IPS-18c (cell line): ENCODE results near the gene EBLN2.

Source experiments
- H3K4me3 ChIP-seq: 2 replicates; pipeline ENCODE4 v1.7.0; 2013; ENCODE audit warnings: low read depth, mild to moderate bottlenecking, low read length, moderate library complexity; ENCODE audit not compliant: insufficient read depth
- H3K9me3 ChIP-seq: one replicate; pipeline ENCODE4 v1.6.1; 2013; ENCODE audit warnings: mild to moderate bottlenecking, low read length, moderate library complexity; ENCODE audit not compliant: control insufficient read depth, insufficient read depth

EBLN2 gene

DNA sequence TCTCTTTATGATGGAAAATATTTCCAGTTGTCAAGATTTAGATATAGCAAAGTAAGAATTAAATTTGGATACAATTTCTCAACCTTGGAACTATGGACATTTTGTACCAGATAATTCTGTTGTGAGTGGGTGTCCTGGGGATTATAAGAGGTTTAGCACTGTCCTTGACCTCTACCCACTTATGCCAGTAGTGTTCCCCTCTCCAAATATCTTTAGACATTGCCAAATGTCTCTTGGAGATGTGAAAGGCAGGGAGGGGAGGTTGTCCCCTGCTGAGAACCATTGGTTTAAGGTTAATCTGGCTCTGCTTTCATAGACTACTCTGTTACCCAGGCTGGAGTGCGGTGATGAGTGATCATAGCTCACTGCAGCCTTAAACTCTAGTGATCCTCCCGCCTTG lies at the start of gene EBLN2:
Gene EBLN2, plus strand, starts transcription at position 244 of the 400 bp plus-strand sequence. CDS start 423 bp downstream, outside the sequence.
- H3K9me3 ChIP-seq: no peaks in the 10 kb centered on the region
- H3K4me3 ChIP-seq: no peak within 1 kb of the TSS

DNA sequence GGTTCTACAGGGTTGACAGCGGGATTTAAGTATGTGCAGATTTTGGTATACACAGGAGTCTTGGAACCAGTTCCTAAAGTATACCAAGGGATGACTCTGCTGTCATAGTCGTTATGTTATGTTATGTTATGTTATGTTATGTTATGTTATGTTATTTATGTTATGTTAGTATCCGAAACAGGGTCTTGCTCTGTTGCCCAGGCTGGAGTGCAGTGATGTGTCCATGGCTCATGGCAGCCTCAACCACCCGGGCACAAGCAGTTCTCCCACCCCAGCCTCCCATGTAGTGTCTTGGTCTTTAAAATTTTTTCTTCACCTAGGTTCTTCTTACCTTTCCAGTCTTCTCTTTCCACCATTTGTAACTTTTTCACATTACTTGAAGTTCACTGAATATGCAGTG lies 43.2 kb upstream of the EBLN2 start:
- Histone ChIP-seq H3K4me3 (no peak overlapping the region), H3K9me3 (no peaks in the 10 kb centered on the region)

DNA sequence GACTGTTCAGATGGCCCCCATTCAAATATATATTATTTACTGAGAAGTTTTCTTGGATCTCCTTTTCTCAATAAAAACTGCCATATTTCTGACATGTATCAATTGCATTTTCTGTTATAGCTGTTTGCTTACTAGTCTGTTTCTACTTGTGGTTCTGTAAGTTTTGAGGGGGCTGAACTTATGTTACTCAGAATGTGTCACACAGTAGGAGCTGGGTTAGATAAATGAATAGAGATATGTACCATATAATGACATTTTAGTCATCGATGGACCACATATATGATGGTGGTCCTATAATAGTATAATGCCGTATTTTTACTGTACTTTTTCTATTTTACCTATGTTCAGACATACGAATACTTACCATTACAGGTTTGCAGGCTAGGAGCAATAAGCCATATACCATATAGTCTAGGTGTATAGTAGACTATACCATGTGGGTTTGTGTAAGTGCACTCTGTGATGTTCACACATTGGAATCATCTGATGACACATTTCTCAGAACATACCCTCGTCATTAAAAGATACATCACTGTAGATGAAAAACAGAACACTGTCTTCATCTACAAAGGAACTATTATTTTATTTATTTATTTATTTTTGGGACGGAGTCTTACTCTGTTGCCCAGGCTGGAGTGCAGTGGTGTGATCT lies 42.5 kb upstream of the EBLN2 start:
- no peaks in the 10 kb centered on the region for H3K9me3 ChIP-seq
- H3K4me3 ChIP-seq: no peak overlapping the region

DNA sequence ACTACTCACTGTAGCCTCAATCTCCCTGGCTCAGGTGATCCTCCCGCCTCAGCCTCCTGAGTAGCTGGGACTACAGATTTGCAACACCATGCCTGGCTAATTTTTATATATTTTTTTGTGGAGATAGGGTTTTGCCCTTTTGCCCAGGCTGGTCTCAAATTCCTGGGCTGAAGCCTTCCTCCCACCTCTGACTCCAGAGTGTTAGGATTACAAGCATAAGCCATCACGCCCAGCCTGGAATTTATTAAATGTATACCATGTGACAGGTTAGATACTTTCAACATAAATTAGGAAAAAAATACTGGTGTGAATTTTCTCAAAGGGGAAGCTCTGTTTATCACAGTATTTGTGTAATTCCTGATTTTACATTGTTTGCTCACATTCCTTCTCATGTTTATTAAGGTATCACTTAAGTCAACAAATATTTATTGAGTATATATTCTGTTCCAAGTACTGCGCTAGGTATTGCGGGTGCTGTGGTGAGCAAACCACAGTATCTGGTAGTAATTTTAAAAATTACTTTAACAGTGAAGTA lies 40.1 kb upstream of the EBLN2 start:
- Histone ChIP-seq H3K9me3 (no peaks in the 10 kb centered on the region), H3K4me3 (no peak overlapping the region)

DNA sequence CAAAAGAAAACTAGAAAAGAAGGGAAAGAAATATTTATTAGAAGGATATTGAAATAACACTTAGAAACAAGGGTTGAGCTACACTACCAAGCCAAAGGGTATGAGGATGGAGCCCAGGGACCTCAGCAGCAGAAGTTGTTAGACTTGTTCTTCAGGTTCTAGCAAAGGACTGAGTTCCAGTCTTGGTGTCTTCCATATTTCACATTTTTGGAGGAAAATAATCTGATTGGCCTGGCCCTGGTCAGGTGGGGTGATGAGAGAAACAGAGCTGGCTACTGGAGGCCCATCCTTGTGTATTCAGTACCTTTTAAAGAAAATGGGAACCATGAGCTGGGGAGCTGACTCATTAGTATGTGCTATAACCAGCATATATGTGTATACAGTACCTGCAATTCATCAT lies 36.6 kb upstream of the EBLN2 start:
- H3K4me3 ChIP-seq: no peak overlapping the region
- H3K9me3 ChIP-seq: no peaks in the 10 kb centered on the region

DNA sequence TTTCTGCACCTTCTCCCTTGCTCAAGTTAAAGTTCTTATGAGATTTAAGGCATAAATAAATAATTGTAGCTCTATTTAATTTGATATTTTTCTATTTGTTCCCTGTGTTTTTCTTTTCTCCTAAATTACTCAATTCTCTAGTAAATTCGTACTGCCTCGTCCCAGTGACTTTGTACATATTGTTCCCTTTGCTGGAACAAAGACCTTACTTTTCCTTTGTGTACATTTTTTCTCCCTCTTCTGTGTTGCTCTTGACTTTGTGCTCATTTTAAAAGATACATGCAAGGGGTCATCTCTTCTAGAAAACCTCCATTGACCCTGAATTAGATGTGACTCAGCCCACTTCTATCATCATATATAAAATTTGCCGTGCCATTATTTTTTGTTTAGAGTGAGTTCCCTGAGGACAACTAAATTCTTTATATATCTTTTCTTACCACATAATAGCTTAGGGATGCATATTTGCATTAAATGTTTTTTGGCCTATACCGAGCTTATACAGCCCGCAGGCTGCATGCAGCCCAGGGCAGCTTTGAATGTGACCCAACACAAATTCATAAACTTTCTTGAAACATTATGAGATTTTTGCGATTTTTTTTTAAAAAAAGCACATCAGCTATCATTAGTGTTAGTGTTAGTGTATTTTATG lies 35.2 kb upstream of the EBLN2 start:
- no peaks in the 10 kb centered on the region for H3K9me3 ChIP-seq

DNA sequence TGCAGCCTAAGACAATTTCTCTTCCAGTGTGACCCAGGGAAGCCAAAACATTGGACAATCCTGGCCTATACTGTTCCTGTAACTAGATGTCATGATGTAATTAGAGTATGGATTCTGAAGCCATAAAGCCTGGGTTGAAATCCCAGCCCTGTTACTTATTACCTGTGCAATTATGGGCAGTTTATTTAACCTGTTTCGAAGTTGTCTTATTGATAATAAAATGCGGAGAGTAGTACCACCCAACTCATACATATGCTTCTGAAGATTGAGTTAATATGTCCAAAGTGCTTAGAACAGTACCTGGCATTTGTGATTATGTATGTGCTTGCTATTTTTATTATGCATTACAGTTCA lies 34.7 kb upstream of the EBLN2 start:
- H3K9me3 ChIP-seq: no peaks in the 10 kb centered on the region
- H3K4me3 ChIP-seq: no peak overlapping the region

More for the DNA sequence above, 35.2 kb upstream of the EBLN2 start:
- no peak overlapping the region for H3K4me3 ChIP-seq

DNA sequence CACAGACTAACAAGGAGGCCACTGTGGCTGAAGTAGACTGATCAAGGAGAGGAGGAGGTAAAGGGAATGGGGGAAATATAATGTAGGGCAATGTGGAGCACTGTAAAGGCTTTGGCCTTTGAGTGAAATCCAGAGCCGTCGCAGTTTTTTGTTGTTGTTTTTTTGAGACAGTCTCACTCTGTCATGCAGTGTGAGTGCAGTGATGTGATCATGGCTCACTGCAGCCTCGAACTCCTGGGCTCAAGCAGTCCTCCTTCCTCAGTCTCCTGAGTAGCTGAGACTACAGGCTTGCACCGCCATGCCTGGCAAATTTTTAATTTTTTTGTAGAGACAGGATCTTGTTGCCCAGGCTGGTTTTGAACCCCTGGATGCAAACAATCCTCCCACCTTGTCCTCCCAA lies 32.7 kb upstream of the EBLN2 start:
- no peak overlapping the region for H3K4me3 ChIP-seq
- no peaks in the 10 kb centered on the region for H3K9me3 ChIP-seq

DNA sequence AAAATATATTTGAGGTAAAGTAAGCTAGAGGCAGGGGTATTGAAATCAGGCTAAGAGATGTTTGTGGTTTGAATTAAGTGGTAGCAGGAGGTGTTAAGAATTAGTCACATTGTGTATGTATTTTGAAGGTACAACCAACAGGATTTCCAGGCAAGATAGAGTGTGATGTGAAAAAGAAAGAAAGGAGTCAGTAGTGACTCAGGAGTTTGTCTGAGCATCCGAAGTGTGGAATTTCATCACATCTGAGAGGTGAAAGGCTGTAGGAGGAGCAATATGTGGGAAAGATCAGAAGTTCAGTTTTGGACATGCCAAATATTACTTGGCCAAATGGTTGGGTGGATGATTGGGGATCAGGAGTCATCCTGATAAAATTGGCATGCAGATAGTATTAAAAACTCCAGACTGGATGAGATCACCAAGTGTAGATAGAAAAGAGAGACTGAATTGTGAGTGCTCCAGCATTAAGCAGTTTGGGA lies 32.1 kb upstream of the EBLN2 start:
- no peak overlapping the region for H3K4me3 ChIP-seq

DNA sequence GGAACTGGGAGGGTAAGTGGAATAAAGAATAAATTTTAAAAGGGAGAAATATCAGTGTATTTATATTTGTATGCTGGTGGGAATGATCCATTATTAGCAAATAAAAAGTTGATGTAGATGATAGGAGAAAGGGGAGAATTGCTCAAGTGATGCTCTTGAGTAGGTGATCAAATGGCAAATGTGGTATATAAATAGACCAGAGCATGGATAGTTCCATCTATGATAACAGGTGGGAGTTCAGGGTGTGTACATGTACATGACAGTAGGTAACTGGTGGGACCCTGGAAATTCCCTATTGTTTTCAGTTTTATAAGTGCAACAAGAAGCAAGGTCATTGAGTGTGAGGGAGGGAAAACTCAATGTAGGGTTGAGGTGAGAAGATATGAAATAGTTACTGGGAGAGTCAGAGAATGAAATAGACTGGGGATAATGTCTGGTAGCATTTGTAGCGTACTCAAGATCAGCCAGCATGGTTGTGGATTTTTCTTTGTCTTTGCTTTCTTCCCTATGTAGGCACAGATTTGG lies 31.3 kb upstream of the EBLN2 start:
- H3K9me3 ChIP-seq: no peaks in the 10 kb centered on the region
- H3K4me3 ChIP-seq: no peak overlapping the region

More for the DNA sequence above, 32.1 kb upstream of the EBLN2 start:
- no peaks in the 10 kb centered on the region for H3K9me3 ChIP-seq

DNA sequence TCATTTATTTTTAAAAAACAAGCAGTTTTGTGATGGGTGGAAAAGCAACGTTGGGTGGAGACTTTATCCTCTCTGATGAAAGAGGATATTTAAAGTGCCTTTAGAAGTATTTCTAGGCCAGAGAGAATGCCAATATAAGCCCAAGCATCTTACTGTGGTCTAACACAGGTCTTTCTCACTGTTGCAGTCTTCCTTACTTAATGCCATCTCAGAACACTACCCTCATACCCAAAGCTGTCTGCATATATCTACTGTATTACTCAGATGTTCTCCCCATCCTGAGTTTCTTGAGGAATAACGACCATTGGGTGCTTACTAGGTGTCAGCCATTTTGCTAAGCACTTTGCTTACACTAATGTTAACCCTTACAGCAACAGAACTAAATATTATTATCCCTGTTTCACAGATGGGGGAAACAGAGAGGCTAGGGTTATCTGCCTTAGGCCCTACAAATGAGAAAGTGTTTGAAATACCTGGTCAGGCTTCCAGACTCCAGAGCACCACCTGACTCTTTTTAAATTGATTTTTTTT lies 29.8 kb upstream of the EBLN2 start:
- Histone ChIP-seq H3K4me3 (no peak overlapping the region), H3K9me3 (no peaks in the 10 kb centered on the region)

DNA sequence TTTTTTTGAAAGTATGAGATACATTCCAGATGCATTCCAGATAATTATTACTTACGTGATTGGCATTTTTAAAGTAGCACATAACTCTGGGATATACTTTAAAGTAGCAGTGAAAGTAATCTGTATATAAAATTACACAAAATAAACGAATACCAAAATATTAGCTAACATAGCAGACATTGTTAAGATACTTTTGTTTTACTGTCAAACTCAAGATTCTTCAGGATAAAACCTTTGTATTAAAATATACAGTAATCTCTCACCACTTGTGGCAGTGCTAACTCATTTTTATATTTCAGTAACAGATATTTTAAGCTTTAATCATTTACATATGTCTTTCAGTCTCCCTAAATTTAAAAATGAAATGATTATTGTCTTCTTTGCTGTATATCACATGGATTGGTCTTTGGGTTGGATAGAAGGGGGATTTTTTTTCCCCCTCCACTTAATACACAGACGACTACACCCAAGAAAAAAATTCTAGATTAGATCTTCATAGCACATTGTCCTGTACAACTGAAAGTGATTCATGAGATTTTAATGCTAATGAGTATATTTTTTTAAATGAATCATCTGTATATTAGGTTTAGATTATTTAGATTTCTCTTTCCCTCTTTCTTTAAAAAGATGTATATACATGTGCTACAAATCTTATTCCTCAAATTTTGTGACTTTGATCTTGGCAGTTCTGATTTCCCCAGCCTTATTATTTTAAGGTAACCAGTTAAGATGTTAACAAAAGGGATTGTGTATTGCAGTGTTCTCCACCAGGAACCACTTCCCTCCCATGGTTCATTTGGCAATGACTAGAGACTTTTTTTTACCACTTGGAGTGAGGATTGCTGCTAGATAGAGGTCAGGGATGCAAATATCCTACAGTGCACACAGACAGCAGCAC lies 24.5 kb upstream of the EBLN2 start:
- Histone ChIP-seq H3K9me3 (no peaks in the 10 kb centered on the region), H3K4me3 (no peak overlapping the region; the same call in 1 of the 2 replicates)

DNA sequence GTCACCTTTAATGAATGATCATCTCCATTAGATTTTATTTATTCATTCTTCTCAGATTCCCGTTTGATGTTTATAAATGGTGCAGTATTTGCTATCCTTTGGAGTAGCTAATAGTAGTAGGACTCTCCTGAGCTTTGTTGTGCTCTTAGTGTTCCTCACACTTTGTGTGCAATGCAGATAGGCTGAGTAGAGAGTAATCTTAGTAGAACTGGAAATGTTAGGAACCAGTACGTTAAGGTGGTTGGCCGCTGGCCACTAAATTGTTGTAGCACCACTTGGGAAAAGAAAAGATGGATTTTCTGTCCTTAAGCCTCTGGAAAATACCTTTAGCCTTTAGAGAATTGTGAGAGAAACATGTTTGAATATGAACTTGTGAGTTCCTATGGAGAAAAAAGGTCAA lies 19.9 kb upstream of the EBLN2 start:
- Histone ChIP-seq H3K9me3 (no peaks in the 10 kb centered on the region), H3K4me3 (no peak overlapping the region)

DNA sequence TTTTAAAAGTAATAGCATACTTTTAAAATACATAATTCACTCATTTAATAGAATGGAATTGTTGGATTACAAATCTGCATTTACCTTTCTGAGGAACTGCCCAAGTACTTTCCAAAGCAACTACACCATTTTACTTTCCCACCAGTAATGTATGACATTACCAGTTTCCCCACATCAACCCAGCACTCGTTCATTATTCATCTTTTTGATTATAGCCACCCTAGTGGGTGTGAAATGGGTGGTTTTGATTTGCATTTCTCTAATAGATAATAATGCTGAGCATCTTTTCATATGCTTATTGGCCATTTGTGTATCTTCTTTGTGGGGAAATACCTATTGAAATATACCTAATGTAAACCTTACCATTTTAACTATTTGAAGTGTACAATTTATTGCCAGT lies 18.0 kb upstream of the EBLN2 start:
- no peaks in the 10 kb centered on the region for H3K9me3 ChIP-seq
- no peak overlapping the region for H3K4me3 ChIP-seq

DNA sequence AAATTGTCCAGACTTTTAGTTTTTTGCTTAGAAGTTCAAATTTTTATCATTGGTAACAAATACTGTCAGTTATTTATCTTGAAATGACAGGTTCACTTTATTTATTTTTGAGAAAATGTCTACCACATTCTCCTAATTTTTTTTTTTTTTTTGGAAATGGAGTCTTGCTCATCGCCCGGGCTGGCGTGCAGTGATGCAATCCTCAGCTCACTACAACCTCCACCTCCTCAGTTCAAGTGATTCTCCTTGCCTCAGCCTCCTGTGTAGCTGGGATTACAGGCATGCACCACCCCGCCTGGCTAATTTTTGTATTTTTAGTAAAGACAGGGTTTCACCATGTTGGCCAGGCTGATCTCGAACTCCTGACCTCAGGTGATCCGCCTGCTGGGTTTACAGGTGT lies 16.1 kb upstream of the EBLN2 start:
- no peak overlapping the region for H3K4me3 ChIP-seq
- no peaks in the 10 kb centered on the region for H3K9me3 ChIP-seq

DNA sequence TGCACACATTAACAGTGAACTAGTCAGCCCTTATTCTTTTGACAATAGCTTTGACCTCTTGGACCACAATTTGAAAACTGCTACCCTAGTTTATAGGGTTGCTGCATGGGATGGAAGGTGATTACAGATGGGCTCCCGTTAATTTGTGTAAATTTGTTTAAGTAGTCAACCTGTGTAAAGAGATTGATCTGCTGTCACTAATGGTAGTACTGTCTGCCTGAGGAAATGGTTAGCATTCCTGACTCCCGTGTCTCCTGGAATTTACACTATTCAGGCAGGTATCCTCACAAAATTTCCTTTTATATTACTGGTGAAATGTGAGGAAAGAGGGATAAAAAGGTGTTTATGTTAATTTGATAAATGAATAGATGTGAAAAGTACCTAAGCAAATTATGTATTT lies 15.3 kb upstream of the EBLN2 start:
- Histone ChIP-seq H3K9me3 (no peaks in the 10 kb centered on the region), H3K4me3 (no peak overlapping the region)

DNA sequence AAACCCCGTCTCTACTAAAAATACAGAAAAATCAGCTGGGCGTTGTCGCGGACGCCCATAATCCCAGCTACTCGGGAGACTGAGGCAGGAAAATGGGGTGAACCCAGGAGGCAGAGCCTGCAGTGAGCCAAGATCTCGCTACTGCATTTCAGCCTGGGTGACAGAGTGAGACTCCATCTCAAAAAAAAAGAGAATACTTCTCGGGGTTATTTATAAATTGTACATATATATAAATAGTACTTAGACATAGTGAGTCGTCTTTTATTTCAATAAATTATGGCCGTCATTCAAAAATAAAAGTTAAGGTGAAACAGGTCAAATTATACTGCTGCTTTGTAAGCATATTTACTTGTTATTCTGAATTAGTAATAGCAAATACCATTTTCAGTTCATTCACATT lies 12.1 kb upstream of the EBLN2 start:
- Histone ChIP-seq H3K9me3 (no peaks in the 10 kb centered on the region), H3K4me3 (no peak overlapping the region)
